Osteoblast (primary cell): ENCODE data around the gene RCCD1. TPM values are rescaled to one million over a fixed set of nuclear protein-coding genes. Genes with fewer than 3 reads are reported as not detected.
A peak's percentile ranks its signal among the peaks of the same experiment; 100 is the strongest.
"Not testable (repeated sequence)": the region's sequence is repeated elsewhere in the genome, so short reads cannot be mapped to it uniquely, and the experiment has no call there.

ENCODE experiments used
- DNase-seq: peaks from one replicate; pipeline ENCODE4 v3.0.0; 2011; ENCODE audit warnings: low spot score, mixed read lengths; ENCODE audit not compliant: insufficient read length; ENCODE audit errors: missing footprints
- H2AFZ ChIP-seq: 2 replicates; pipeline ENCODE4 v1.6.0; 2011; ENCODE audit warnings: mild to moderate bottlenecking, low read length
- H3K27ac ChIP-seq: 2 replicates; pipeline ENCODE4 v1.5.1; 2011; ENCODE audit warnings: mild to moderate bottlenecking, low read depth, low read length, moderate library complexity
- H3K27me3 ChIP-seq: 2 replicates; pipeline ENCODE4 v1.6.0; 2012; ENCODE audit warnings: mild to moderate bottlenecking, control low read depth, inconsistent platforms, low read length, moderate library complexity; ENCODE audit not compliant: insufficient read depth
- H3K36me3 ChIP-seq: 2 replicates; pipeline ENCODE4 v1.5.1; 2011; ENCODE audit warnings: mild to moderate bottlenecking, low read length, control low read depth, moderate library complexity; ENCODE audit not compliant: insufficient read depth
- H3K4me1 ChIP-seq: 2 replicates; pipeline ENCODE4 v1.5.1; 2011; ENCODE audit warnings: mild to moderate bottlenecking, low read length, control low read depth, moderate library complexity; ENCODE audit not compliant: insufficient read depth
- H3K4me2 ChIP-seq: 2 replicates; pipeline ENCODE4 v1.6.0; 2011; ENCODE audit warnings: mild to moderate bottlenecking, low read length; ENCODE audit not compliant: insufficient read depth
- H3K4me3 ChIP-seq: fragments of 200-600 bp; sonication (generic); 3 replicates; pipeline ENCODE4 v1.5.1; 2012; ENCODE audit warnings: mild to moderate bottlenecking, low read length, inconsistent platforms; ENCODE audit not compliant: insufficient read depth
- H3K79me2 ChIP-seq: 2 replicates; pipeline ENCODE4 v1.6.0; 2012; ENCODE audit warnings: mild to moderate bottlenecking, low read length, control low read depth, inconsistent platforms; ENCODE audit not compliant: insufficient read depth
- H3K9me3 ChIP-seq: 2 replicates; pipeline ENCODE4 v1.5.1; 2011; ENCODE audit warnings: low read depth, low read length, control low read depth
- H4K20me1 ChIP-seq: 2 replicates; pipeline ENCODE4 v1.6.0; 2012; ENCODE audit warnings: mild to moderate bottlenecking, low read length, control low read depth; ENCODE audit not compliant: insufficient read depth
- CTCF ChIP-seq: IDR thresholded peaks from 2 replicates; pipeline ENCODE4 v1.5.1; 2011; ENCODE audit warnings: mild to moderate bottlenecking, low read depth, low read length, moderate library complexity; ENCODE audit errors: extremely low read depth
- total RNA-seq: library from RNA; depleted of rRNA; stranded (reverse); fragments of >200 nt; gene quantifications from 2 replicates; pipeline ENCODE4 v1.2.3, GENCODE V29; 2012

RCCD1 gene
- total RNA-seq, 1 donor = 11.2 TPM

GRCh38 chr15:90907051-90907660, 47.5 kb upstream of the RCCD1 start:
- Histone ChIP-seq H3K79me2 (no peaks in the 10 kb centered on the region), H4K20me1 (peaks cover 3% of the 10 kb centered on the region), H3K27ac (no peak overlapping the region), H3K9me3 (no peaks in the 10 kb centered on the region), H3K4me3 (no peak overlapping the region), H2AFZ (no peak overlapping the region), H3K27me3 (no peaks in the 10 kb centered on the region), H3K36me3 (peaks cover 33% of the 10 kb centered on the region), H3K4me1 (no peaks in the 10 kb centered on the region), H3K4me2 (no peak overlapping the region)
- no peak for TF ChIP-seq CTCF
- DNase-seq = peak; percentile 62

GRCh38 chr15:90907838-90908507, 46.7 kb upstream of the RCCD1 start:
- H3K79me2 ChIP-seq = no peaks in the 10 kb centered on the region
- H3K9me3 ChIP-seq = no peaks in the 10 kb centered on the region
- no peak overlapping the region for H3K27ac ChIP-seq
- H3K4me3 ChIP-seq = no peak overlapping the region
- TF ChIP-seq CTCF = no peak
- no peak overlapping the region for H3K4me2 ChIP-seq
- H2AFZ ChIP-seq = no peak overlapping the region
- peak; percentile 81 for DNase-seq
- peaks cover 41% of the 10 kb centered on the region for H3K36me3 ChIP-seq
- H3K27me3 ChIP-seq = no peaks in the 10 kb centered on the region
- H4K20me1 ChIP-seq = peaks cover 3% of the 10 kb centered on the region
- H3K4me1 ChIP-seq = no peaks in the 10 kb centered on the region

- not testable (repeated sequence) for DNase-seq, H3K4me3 ChIP-seq, H4K20me1 ChIP-seq, H3K4me2 ChIP-seq, H3K79me2 ChIP-seq, H2AFZ ChIP-seq, H3K9me3 ChIP-seq, H3K27me3 ChIP-seq, H3K27ac ChIP-seq, H3K4me1 ChIP-seq
- H3K36me3 ChIP-seq = peaks cover 52% of the 10 kb centered on the region
Observed at GRCh38 chr15:90909449-90909848, 45.2 kb upstream of the RCCD1 start.

GRCh38 chr15:90909976-90910375, 44.7 kb upstream of the RCCD1 start:
- Histone ChIP-seq H3K4me1 (no peaks in the 10 kb centered on the region), H3K27me3 (no peaks in the 10 kb centered on the region), H2AFZ (no peak overlapping the region), H3K4me2 (no peak overlapping the region), H3K9me3 (no peaks in the 10 kb centered on the region), H4K20me1 (no peaks in the 10 kb centered on the region), H3K36me3 (peaks cover 52% of the 10 kb centered on the region), H3K79me2 (no peaks in the 10 kb centered on the region), H3K27ac (no peak overlapping the region), H3K4me3 (no peak overlapping the region)
- no peak for TF ChIP-seq CTCF
- no peak for DNase-seq
